CD4-positive, alpha-beta T cell treated with Interleukin-6 for 4 hours (primary cell): ENCODE results near the gene GNG7.
"Not testable (repeated sequence)": the region's sequence is repeated elsewhere in the genome, so short reads cannot be mapped to it uniquely, and the experiment has no call there.

Experiments used
- DNase-seq: peaks from one replicate; pipeline ENCODE4 v3.0.0-alpha.2; 2020; ENCODE audit warnings: mixed read lengths

Gene GNG7

DNA sequence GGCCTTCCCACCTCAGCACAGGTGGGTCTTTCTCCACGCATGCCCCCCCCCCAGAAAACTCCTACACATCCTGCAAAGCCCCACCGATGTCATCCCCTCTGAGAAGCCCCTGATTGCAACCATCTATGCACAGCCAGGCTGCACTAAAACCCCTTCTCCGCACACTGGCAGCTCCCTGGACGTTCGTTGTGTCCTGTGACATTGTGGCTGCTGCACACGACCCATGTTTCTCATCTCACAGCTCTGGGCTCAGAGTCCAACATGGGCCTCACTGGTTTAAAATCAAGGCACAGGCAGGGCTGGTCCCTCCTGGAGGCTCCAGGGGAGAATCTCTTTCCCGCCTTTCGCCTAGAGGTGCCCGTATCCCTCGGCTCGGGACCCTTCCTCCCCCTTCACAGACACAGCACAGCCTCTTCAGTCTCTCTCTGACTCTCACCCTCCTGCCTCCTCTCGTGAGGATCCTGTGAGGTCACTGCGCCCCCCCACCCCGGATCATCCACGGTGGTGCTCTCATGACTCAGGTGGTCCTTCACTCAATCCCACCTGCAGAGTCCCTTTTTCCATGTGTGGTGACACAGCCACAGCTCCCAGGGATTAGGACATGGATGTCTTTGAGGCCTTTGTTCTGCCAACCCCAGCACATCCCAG is 155.3 kb downstream of the GNG7 start:
- no peak for DNase-seq

DNA sequence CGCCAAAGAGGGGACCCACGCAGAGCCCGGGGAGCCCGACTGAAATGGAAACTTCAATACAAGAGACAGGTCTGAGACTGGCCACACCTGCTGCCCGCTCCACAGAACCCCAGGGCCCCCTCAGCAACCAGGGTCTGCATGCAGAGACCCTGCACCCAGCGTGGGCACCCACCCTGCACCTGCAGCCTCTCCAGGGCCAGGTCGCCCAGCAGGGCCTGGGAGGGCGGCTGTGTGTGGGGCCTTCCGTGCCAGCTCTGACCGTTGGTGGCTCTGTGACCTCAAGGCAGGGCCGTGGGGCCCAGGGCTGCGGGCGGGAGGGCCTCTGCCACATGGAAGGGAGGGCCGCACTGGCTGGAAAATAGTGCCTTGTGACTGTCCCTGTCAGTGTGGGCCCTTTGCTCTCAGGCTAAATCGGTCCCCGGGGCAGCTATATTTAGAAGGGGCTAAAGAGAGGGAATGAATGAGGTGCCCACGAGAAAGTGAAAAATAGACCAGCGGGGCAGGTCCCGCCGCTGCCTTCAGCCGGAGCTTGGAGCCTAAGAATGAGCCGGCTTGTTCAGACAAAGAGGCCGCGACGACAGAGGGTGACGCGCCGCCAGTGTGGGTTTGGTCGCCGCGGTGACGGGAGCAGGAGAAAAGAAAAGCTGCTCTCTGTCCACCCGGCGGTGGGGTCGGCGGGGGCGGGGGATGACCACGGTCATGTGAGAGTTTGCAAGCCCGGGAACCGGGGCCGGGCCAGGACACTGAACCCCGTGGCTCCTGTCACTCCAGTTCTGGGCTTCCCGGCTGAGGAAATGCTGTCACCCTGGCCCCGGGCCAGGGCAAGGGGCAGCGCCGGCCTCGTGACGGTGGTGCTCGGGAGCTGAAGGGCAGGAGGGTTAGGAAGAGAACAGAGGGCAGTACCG is 156.1 kb downstream of the GNG7 start:
- no peak for DNase-seq

DNA sequence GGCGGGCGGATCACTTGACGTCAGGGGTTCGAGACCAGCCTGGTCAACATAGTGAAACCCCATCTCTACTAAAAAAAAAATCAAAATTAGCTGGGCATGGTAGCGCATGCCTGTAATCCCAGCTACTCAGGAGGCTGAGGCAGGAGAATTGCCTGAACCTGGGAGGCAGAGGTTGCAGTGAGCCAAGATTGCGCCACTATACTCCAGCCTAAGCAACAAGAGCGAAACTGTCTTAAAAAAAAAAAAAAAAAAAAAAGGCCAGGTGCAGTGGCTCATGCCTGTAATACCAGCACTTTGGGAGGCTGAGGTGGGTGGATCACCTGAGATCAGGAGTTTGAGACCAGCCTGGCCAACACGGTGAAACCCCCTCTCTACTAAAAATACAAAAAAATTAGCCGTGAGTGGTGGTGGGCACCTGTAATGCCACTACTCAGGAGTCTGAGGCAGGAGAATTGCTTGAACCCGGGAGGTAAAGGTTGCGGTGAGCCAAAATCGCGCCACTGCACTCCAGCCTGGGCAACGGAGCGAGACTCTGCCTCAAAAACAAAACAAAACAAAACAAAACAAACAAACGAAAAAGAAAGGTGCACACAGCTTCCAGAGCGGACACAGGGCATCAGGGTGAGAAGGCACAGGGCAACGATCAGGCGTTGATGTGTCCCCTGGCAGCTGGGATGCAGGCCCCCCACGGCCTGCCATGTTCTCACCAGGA is 156.9 kb downstream of the GNG7 start:
- DNase-seq = not testable (repeated sequence)

DNA sequence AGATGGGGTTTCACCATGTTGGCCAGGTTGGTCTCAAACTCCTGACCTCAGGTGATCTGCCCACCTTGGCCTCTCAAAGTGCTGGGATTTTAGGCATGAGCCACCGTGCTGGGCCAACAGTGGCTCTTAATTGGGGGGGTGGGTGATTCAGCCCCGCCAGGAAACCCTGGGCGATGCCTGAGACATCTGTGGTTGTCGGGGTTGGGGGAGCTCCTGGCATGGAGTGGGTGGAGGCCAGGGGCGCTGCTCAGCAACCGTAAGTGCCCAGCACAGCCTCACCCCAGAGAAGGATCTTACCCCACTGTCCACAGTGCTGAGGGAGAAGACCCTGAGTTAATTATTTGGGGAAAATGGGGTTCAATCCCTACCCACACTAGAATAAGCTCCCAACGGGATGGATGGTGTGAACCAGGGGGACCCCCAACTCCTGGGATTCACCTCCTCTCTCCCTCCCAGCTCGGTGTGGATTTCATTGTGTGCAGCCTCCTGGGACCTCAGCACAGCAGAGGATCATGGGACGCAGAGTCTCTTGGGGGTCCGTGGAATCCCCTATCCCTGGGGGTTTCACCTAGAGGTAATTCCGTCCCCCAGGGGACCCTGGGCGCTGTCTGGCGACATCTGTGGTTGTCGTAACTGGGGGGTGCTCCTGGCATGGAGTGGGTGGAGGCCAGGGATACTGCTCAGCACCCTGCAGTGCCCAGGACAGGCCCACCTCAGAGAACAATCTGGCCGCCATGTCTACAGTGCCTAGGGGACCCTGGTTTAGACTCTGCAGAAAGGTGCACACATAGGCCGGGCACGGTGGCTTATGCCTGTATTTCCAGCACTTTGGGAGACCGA is 157.7 kb downstream of the GNG7 start:
- DNase-seq = no peak

DNA sequence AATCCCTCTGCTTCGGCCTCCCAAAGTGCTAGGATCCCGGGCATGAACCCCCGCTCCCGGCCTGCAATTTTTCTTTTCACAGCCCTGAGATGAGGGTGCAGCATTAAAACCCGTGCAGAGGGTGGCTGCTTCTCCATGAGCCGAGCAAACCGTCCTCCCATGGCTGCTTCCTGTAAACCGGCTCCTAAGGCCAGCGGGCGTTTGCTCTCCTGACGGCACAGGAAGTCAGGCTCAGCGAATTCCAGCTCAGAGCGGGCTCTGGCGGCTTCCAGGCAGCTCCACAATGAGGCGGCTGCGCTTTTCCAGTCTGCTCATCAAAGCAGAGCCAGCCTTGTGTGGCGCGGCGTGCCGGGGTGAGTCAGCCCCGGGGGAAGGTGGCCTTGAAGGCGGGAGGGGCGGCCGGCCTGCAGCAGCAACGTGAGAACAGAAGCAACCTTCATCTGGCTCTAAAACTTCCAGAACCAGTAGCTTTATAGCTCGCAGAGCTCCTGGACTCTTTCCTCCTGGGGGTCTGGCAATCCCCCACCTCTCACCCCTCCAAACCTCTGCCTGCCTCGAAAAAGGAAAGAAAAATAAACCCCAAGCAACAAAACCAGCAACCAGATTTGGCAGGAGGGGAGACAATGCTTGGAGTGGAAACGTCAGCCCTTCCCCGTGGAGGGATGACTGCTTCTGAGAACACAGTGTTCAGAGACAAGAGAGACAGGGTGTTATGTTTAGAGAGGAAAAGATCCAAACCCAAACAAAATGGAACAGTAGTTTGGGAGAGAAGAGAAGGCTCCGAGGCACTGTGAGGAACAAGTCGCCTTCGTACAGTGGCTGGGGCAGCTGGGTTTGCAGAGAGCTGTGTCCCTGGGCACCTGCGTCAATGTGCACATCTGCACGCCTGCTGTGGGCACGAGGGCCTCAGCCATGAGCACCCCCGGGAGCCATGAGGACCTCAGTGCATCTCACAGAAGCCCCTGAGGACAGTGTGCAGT is 158.7 kb downstream of the GNG7 start:
- DNase-seq = peak; percentile 85

DNA sequence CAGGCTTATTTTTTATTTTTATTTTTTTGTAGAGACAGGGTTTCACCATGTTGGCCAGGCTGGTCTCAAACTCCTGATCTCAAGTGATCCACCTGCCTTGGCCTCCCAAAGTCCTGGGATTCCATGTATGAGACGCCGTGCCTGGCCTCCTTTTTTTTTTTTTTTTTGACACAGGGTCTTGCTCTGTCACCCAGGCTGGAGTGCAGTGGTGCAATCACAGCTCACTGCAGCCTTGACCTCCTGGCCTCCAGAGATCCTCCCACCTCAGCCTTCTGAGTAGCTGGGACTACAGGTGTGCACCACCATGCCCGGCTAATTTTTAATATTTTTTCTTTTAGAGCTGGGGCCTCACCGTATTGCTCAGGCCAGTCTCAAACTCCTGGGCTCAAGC is 159.4 kb downstream of the GNG7 start:
- not testable (repeated sequence) for DNase-seq

DNA sequence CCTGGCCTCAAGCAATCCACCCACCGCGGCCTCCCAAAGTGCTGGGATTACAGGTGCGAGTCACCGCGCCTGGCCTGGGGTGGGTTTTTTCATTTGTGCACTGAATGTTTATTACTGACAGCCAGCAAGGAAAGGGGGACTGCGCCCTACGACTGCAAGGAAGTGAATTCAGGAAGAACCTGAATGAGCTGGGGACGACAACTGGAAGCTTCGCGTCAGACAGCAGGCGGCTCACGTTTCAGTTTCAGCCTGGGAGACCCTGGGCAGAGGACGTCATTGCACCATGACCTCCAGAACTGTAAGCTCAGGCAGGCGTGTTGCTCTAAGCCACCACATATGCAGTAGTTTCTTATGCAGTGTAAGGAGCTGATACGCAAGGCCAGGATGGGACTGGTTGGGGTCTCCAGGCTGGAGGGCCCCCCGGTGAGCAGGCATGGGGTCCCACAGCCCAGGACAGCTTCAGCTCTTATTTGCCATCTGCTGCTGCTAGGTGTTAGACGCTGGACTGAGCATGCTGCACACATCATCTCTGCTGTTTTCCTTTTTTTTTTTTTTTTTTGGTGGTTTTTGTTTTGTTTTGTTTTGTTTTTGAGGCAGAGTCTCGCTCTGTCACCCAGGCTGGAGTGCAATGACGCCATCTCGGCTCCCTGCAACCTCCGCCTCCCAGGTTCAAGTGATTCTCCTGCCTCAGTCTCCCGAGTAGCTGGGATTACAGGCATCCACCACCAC is 160.0 kb downstream of the GNG7 start:
- no peak for DNase-seq

DNA sequence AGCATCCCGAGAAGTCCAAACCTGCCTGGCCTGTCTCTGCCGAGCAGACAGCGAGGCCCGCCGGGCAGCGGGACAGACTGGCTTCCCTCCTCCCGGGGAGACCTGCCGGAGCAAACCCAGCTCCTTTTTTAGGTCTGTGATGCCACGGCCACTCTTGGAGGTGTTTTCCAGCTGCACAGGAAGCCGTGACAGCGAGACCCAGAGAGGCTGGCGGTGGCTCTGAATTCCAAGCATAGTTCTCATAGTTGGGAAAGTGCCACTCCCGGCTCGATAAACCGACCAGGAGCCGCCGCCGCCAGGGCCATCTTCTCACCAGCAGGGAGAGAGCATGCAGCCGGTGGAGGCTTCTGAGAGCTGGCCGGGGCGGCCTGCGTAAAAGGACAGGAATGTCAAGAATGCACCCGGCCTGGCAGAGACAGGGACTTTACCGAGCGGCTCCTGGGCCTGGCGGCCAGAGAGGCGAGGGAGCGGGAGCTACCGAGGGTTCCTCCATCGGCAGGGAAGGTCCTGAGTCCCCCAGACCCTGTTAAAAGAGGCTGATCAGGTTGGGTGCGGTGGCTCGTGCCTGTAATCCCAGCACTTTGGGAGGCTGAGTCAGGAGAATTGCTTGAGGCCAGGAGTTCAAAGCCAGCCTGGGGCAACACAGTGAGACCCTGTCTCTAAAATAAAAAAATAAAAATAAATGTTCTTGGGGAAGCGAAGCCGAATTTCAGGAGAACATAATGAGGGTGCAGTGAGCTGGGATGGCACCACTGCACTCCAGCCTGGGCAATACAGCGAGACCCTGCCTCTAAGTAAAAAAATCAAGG is 161.6 kb downstream of the GNG7 start:
- DNase-seq = no peak

DNA sequence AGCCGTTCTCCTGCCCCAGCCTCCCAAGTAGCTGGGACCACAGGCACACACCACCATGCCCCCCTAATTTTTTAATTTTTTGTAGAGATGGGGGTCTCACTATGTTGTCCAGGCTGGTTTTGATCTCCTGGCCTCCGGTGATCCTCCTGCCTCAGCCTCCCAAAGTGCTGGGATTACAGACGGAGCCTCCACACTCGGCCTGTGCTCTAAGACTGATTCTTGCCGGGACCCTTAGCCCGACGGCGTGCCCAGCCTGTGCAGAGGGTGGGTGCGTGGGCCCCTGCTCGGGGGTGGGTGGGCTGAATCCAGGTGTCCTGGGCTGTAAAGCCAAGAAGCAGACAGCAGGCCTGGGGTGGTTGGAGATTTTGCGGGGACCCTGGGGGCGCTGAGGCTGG is 162.2 kb downstream of the GNG7 start:
- DNase-seq = no peak

DNA sequence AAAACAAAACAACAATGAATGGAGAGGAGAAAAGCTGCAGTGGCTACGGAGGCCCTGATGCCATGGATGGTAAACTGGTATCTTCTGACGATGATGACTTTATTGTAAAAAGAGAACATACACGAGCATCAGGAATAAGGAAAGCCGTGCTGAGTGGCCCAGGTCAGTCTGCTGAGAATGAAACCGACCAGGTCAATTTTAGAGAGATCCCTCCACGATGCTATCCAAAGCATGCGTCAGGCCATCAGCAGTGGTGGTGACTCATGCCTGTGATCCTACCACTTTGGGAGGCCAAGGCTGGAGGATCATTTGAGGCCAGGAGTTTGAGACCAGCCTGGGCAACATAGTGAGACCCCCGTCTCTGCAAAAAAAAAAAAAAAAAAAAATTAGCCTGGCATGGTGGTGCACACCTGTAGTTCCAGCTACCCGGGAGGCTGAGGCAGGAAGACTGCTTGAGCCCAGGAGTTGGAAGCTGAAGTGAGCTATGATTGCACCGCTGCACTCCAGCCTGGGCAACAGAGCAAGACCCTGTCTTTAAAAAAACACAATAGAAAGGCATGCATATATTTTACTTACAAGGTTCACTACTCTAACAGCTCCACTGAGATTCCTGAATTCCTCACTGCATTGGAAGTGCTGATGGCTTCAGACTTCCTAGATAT is 164.3 kb downstream of the GNG7 start:
- DNase-seq = no peak

DNA sequence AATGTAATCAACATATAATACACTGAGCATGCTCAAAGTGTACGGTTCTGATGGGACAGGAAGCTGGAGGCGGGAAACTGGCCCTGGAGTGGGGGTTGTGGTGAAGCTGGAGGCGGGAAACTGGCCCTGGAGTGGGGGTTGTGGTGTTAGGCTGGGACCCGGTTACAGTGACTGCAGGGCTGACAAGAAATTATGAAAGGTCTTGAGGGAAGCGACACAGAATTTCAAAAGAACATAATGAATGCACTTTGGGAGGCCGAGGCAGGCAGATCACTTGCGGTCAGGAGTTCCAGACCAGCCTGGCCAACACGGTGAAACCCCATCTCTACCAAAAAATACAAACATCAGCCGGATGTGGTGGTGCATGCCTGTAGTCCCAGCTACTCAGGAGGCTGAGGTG is 164.9 kb downstream of the GNG7 start:
- not testable (repeated sequence) for DNase-seq

DNA sequence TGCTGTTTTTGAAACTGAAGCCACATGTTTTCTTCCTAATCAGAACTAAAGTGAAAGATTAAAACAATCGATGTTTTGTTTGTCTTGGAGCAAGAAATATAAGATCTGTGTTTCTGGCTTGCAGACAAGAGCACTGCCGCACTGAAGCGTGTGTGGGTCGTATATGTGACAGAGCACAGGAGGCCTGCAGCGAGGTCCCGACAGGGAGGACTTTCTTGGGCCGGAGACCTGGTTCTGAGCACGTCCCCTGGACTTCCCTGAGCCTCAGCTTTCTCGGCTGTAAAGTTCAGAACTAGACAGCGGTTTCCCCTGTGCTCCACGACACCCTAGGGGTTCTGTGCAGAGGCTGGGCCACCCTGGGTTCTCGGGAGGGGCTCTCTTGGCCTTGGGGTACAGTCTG is 166.0 kb downstream of the GNG7 start:
- no peak for DNase-seq

DNA sequence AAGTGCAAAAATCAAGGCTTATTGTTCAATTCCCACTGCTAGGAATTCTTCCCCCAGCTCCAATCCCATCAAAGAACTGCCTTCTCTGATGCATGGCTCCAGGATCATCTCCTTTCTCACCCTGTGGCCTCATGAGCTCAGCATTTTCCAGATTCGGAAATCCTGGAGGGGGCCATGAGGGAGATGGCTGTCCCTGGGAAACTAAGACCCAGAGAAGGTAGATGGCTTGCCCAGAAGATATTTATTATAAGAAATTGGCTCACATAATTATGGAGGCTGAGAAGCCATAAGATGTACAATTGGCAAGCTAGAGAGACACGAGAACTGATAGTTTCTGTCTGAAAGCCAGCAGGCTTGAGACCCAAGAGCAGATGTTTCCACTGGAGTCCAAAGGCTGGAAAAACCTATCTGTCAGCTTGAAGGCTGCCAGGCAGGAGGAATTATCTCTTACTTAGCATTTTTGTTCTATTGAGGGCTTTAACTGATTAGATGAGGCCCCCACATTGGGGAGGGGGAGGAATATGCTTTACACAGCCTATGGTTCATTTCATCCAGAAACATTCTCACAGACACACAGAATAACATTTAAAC is 168.0 kb downstream of the GNG7 start:
- DNase-seq = no peak

DNA sequence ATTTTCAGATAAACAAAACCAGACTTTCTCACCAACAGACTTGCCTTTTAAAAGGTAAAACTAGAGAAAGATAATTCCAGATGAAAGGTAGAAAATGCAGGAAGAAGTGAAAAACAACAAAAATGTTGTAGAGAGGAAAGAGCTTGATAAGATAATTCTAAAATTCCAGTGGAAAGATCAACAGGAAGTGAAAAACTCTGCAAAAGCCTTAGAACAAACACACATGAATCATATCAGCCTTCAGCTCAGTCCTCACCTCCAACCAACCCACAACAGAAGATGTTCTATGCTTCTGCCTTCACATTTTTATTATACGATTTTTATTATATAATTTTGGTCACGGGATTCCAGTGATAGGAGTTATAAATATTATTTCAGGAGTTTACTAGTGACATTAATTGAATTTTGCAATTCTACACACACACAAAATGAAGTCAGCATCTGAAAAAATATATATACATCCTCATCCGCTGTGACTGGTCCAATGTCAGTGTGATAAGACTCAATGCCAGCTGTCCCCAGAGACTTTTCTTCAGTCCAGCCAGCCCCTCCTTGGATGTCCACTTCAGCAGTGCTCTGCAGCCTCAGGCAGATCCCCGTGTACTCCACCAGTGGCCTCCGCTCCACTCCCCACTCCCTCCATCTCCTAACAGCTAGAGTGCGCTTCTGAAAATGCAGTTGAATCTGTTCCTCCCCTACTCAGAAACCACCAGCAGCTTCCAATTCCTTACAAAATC is 168.6 kb downstream of the GNG7 start:
- DNase-seq = peak; percentile 15

DNA sequence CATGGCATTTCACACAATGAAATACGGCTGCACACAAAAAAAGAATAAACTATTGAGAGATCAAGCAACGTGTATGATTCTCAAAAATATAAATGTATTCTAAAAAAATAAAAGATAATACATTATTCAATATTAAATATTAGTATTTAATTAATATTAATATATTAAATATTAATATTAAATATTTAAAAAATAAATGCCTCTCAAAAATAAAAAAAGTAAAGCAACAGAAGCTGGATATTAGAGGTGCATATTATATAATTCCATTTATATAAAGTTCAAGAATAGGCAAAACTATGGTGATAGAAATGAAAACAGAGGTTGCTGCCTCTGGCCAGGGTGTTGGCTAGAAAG is 169.4 kb downstream of the GNG7 start:
- DNase-seq = no peak

DNA sequence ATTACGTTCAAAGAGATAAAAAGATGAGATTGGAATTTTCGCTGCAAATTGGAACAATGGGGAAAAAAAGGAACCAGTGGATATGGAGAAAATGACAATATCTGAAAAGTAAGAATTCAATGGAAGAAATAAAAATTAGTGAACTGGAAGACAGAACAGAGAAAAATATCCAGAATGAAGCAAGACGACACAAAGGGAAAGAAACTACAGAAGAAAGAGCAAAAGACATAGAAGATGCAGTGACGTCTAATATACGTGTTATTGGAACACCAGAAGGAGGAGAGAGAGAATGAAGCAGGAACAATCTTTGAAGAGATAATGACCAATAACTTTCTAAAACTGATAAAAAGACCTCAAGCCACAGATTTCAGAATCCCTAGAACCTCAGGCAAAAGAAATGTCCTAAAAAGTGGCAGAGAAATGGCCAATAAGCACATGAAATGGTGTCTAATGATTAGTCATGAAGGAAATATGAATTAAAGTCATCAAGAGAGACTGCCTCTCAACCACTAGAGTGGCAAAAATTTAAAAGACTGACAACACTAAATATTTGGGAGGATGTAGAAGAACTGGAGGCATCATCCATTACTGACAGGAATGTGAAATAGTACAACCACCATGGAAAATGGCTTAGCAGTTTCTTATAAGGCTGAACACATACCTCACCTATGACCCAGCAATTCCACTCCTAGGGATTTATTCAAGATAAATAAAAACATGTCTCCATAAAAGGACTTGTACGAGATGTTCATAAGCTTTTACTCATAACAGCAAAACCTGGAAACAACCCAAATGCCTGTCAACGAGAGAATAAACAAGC is 170.0 kb downstream of the GNG7 start:
- DNase-seq = no peak

DNA sequence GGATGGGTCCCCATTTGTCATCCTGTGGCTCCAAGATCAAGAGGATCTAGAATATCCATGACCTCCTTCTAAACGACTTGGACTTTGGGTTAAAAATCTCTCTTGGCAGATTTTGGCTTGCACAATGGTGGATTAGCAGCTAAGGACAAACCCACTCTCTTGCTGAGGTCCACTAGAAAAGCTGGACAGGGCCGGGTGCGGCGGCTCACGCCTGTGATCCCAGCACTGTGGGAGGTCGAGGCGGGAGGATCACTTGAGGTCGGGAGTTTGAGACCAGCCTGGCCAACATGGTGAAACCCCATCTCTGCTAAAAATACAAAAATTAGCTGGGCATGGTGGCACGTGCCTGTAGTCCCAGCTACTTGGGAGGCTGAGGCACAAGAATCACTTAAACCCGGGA is 172.6 kb downstream of the GNG7 start:
- not testable (repeated sequence) for DNase-seq
